ENCODE results near the gene SAMD7. TPM values are rescaled to one million over a fixed set of nuclear protein-coding genes. Genes with fewer than 3 reads are reported as not detected.

SAMD7 gene
- total RNA-seq, 1 donor from 2014 or later = not detected

- peak overlapping the region; percentile 5 for H3K4me3 ChIP-seq (ENCODE audit: low read depth, low read length)
- no peak for DNase-seq (ENCODE audit: low read depth)
- no peak for TF ChIP-seq CTCF (IDR thresholded peaks at IDR 0.05; ENCODE audit: insufficient read depth, low read length, poor library complexity, severe bottlenecking)
Measured at GRCh38 chr3:169968224-169968885, 57.0 kb downstream of the SAMD7 start.

GRCh38 chr3:169969174-169970095 is 58.1 kb downstream of the SAMD7 start:
- no peaks in the 10 kb centered on the region for H3K27me3 ChIP-seq (ENCODE audit: control insufficient read depth, insufficient read depth, low read length)
- no peak overlapping the region for H3K4me3 ChIP-seq (ENCODE audit: low read depth, low read length)
- no peak for TF ChIP-seq CTCF (IDR thresholded peaks at IDR 0.05; ENCODE audit: insufficient read depth, low read length, poor library complexity, severe bottlenecking)
- no peaks in the 10 kb centered on the region for H3K36me3 ChIP-seq (ENCODE audit: control insufficient read depth, insufficient read depth, low read length)
- no peak for DNase-seq (ENCODE audit: low read depth)

More at GRCh38 chr3:169968224-169968885, 57.0 kb downstream of the SAMD7 start:
- Histone ChIP-seq H3K36me3 (ENCODE audit: control insufficient read depth, insufficient read depth, low read length) (no peaks in the 10 kb centered on the region), H3K27me3 (ENCODE audit: control insufficient read depth, insufficient read depth, low read length) (no peaks in the 10 kb centered on the region)

- no peak for DNase-seq (ENCODE audit: low read depth)
- TF ChIP-seq CTCF (IDR thresholded peaks at IDR 0.05; ENCODE audit: insufficient read depth, low read length, poor library complexity, severe bottlenecking) = no peak
- Histone ChIP-seq H3K27me3 (ENCODE audit: control insufficient read depth, insufficient read depth, low read length) (no peaks in the 10 kb centered on the region), H3K36me3 (ENCODE audit: control insufficient read depth, insufficient read depth, low read length) (no peaks in the 10 kb centered on the region), H3K4me3 (ENCODE audit: low read depth, low read length) (no peak overlapping the region)
Measured at GRCh38 chr3:169970847-169971246, 59.5 kb downstream of the SAMD7 start.

GRCh38 chr3:169971522-169971921 is 60.1 kb downstream of the SAMD7 start:
- H3K36me3 ChIP-seq (ENCODE audit: control insufficient read depth, insufficient read depth, low read length) = peaks cover 1% of the 10 kb centered on the region
- DNase-seq (ENCODE audit: low read depth) = no peak
- no peak overlapping the region for H3K4me3 ChIP-seq (ENCODE audit: low read depth, low read length)
- no peaks in the 10 kb centered on the region for H3K27me3 ChIP-seq (ENCODE audit: control insufficient read depth, insufficient read depth, low read length)
- no peak for TF ChIP-seq CTCF (IDR thresholded peaks at IDR 0.05; ENCODE audit: insufficient read depth, low read length, poor library complexity, severe bottlenecking)

- Histone ChIP-seq H3K4me3 (ENCODE audit: low read depth, low read length) (no peak overlapping the region), H3K36me3 (ENCODE audit: control insufficient read depth, insufficient read depth, low read length) (peaks cover 1% of the 10 kb centered on the region), H3K27me3 (ENCODE audit: control insufficient read depth, insufficient read depth, low read length) (no peaks in the 10 kb centered on the region)
- no peak for TF ChIP-seq CTCF (IDR thresholded peaks at IDR 0.05; ENCODE audit: insufficient read depth, low read length, poor library complexity, severe bottlenecking)
- no peak for DNase-seq (ENCODE audit: low read depth)
Measured at GRCh38 chr3:169980055-169980454, 68.7 kb downstream of the SAMD7 start.

All from kidney epithelial cell (primary cell).